Measurements from ENCODE around the gene TGFBI. TPM values are rescaled to one million over a fixed set of nuclear protein-coding genes. Genes with fewer than 3 reads are reported as not detected.

TGFBI gene
- total RNA-seq, 1 experiment from 2014 or later, result 115 TPM

DNA sequence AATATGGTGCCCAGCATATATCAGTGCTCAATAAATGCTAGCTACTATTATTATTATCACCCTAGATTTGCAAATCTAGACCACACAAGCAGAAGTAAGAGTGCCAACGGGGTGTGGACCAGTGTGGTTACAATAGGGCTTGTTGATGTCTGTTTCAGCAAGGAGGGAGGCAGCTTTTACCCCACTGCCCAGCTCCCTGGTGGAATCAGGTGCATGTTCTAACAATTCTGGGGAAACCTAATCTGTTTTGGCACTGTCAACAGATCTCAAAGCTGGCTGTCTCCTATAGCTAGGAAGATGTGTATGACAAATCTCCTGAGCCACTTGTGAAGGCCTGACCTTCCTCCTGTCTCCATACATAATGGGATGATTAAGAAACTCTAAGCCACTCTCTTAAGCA lies 5.7 kb downstream of the TGFBI start:
- Histone ChIP-seq H3K4me1 (ENCODE audit: insufficient read depth, low read length, poor library complexity, severe bottlenecking) (peaks cover 87% of the 10 kb centered on the region), H3K27me3 (replicated peaks; ENCODE audit: insufficient read depth, low read depth, low read length, poor library complexity) (no peaks in the 10 kb centered on the region), H3K9me3 (ENCODE audit: low read depth, low read length, poor library complexity, severe bottlenecking) (peaks cover 7% of the 10 kb centered on the region), H3K36me3 (ENCODE audit: insufficient read depth, low read length, poor library complexity, severe bottlenecking) (peaks cover 10% of the 10 kb centered on the region), H3K27ac (ENCODE audit: low read depth, low read length, poor library complexity, severe bottlenecking) (no peak overlapping the region), H3K4me3 (ENCODE audit: low read depth, low read length, poor library complexity, severe bottlenecking) (no peak overlapping the region)
- intact Hi-C loops (cut with micrococcal nuclease; ENCODE audit: unreplicated experiment), result no loop called here
- ChIA-PET CTCF (no interaction called here), POLR2A (ENCODE audit: low non-redundant PET) (no interaction called here)
- DNase-seq (ENCODE audit: low spot score), result no peak
- TF ChIP-seq EZH2 (IDR thresholded peaks at IDR 0.05; ENCODE audit: borderline replicate concordance, low read depth, low read length, poor library complexity, severe bottlenecking), result no peak
- TF ChIP-seq, protein P1, sequence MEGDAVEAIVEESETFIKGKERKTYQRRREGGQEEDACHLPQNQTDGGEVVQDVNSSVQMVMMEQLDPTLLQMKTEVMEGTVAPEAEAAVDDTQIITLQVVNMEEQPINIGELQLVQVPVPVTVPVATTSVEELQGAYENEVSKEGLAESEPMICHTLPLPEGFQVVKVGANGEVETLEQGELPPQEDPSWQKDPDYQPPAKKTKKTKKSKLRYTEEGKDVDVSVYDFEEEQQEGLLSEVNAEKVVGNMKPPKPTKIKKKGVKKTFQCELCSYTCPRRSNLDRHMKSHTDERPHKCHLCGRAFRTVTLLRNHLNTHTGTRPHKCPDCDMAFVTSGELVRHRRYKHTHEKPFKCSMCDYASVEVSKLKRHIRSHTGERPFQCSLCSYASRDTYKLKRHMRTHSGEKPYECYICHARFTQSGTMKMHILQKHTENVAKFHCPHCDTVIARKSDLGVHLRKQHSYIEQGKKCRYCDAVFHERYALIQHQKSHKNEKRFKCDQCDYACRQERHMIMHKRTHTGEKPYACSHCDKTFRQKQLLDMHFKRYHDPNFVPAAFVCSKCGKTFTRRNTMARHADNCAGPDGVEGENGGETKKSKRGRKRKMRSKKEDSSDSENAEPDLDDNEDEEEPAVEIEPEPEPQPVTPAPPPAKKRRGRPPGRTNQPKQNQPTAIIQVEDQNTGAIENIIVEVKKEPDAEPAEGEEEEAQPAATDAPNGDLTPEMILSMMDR (conservative IDR thresholded peaks at IDR 0.05; ENCODE audit: low read depth, low read length), result no peak
- BruUV-seq (replicated peaks), result no TSS peak

DNA sequence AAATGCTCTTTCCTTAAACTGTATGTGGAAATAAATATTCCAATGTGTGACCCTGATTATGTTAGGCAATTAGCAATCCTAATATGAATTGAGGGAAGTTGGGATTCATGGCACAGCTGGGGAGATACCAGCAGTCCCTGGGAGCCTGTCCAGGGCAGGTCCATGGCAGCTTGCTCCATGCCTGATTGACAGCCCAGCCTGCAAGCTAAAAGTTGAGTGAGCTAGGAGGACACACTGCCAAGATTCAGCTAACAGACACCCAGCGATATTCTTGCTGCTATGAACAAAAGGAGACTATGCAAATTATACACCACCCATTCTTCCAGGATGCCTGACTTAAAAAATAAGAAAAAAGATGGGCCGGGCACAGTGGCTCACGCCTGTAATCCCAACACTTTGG lies 6.2 kb downstream of the TGFBI start:
- ChIA-PET POLR2A (ENCODE audit: low non-redundant PET) (no interaction called here), CTCF (no interaction called here)
- H3K27me3 ChIP-seq (replicated peaks; ENCODE audit: insufficient read depth, low read depth, low read length, poor library complexity), result no peaks in the 10 kb centered on the region
- TF ChIP-seq, protein P1 (conservative IDR thresholded peaks at IDR 0.05; ENCODE audit: low read depth, low read length), result no peak
- no peak for TF ChIP-seq EZH2 (IDR thresholded peaks at IDR 0.05; ENCODE audit: borderline replicate concordance, low read depth, low read length, poor library complexity, severe bottlenecking)
- intact Hi-C loops (cut with micrococcal nuclease; ENCODE audit: unreplicated experiment), result no loop called here
- DNase-seq (ENCODE audit: low spot score), result peak; percentile 48
- H3K4me1 ChIP-seq (ENCODE audit: insufficient read depth, low read length, poor library complexity, severe bottlenecking), result peaks cover 82% of the 10 kb centered on the region
- H3K9me3 ChIP-seq (ENCODE audit: low read depth, low read length, poor library complexity, severe bottlenecking), result peaks cover 7% of the 10 kb centered on the region
- no TSS peak for BruUV-seq (replicated peaks)
- peaks cover 10% of the 10 kb centered on the region for H3K36me3 ChIP-seq (ENCODE audit: insufficient read depth, low read length, poor library complexity, severe bottlenecking)
- no peak overlapping the region for H3K27ac ChIP-seq (ENCODE audit: low read depth, low read length, poor library complexity, severe bottlenecking)
- H3K4me3 ChIP-seq (ENCODE audit: low read depth, low read length, poor library complexity, severe bottlenecking), result no peak overlapping the region

DNA sequence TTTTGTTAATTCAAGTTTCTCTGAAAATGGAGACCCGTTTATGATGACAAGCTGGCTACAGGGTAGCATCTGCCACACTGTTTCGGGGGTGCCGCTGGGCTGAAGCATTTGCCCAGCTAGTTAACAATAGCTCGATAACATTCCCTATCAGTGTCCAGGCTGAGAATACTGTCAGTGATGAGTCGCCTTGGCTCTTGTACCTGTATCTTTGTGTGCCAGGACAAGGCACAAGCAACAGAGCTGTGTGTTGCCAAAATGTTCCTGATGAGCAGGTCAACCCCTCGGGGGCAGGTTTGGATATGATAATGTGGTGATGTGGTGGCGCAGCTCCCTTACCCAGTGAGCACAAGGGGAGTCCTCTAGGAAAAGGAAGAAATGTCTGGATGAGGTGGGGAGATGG lies 7.0 kb downstream of the TGFBI start:
- Histone ChIP-seq H3K4me3 (ENCODE audit: low read depth, low read length, poor library complexity, severe bottlenecking) (no peak overlapping the region), H3K27me3 (replicated peaks; ENCODE audit: insufficient read depth, low read depth, low read length, poor library complexity) (no peaks in the 10 kb centered on the region), H3K9me3 (ENCODE audit: low read depth, low read length, poor library complexity, severe bottlenecking) (peaks cover 7% of the 10 kb centered on the region), H3K4me1 (ENCODE audit: insufficient read depth, low read length, poor library complexity, severe bottlenecking) (peaks cover 77% of the 10 kb centered on the region), H3K27ac (ENCODE audit: low read depth, low read length, poor library complexity, severe bottlenecking) (peak overlapping the region; percentile 66), H3K36me3 (ENCODE audit: insufficient read depth, low read length, poor library complexity, severe bottlenecking) (peaks cover 10% of the 10 kb centered on the region)
- BruUV-seq (replicated peaks), result no TSS peak
- POLR2A ChIA-PET (ENCODE audit: low non-redundant PET), result no interaction called here
- no peak for TF ChIP-seq EZH2 (IDR thresholded peaks at IDR 0.05; ENCODE audit: borderline replicate concordance, low read depth, low read length, poor library complexity, severe bottlenecking)
- TF ChIP-seq, protein P1 (conservative IDR thresholded peaks at IDR 0.05; ENCODE audit: low read depth, low read length), result no peak
- intact Hi-C loops (cut with micrococcal nuclease; ENCODE audit: unreplicated experiment), result no loop called here
- DNase-seq (ENCODE audit: low spot score), result no peak
- CTCF ChIA-PET, result no interaction called here
